ENCODE results near the gene RCN1.

- no peak for TF ChIP-seq CTCF (IDR thresholded peaks at IDR 0.05)
- no peak for TF ChIP-seq POLR2A (IDR thresholded peaks at IDR 0.05)
These were observed 38.7 kb upstream of the RCN1 start for GRCh38 chr11:32052215-32052614.
